22Rv1 (cell line): ENCODE measurements around the gene EIF3L.

Experiments used
- H3K27ac ChIP-seq: fragments of 450-650 bp; 2 replicates; pipeline ENCODE4 v1.5.1; 2017
- ZFX ChIP-seq: fragments of 450-650 bp; IDR thresholded peaks from 2 replicates; pipeline ENCODE4 v1.6.1; 2017; ENCODE audit warnings: antibody characterized with exemption, borderline replicate concordance
- TF ChIP-seq, protein P1 (sequence below): fragments of 450-650 bp; IDR thresholded peaks from 2 replicates; pipeline ENCODE4 v1.5.1; 2017; ENCODE audit warnings: mild to moderate bottlenecking

EIF3L gene

DNA sequence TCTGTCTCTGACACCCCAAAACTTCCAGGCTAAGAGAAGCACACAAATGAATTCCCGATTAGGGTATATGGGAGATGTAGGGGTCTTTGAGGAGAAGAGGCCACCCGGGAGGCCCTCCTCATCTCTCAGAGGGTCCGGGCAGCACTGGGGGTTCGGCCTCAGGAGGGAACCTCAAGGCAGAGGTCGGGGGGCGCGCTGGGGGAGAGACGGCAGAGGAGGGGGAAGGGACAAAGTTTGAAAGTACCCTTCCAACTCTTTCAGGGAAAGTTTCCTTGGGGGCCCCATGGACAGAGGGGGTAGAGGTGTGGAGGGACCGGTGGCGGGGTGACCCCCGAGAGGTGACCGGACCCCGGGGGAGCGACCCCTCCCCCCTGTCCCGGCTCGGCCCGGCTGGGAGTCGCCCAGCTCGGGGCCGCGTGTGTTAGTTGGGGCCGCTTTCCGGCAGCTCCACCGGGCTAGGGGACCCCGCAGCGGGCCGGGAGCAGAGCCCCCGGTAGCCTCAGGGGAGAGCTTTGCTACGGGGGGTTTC, 44.8 kb upstream of the EIF3L start:
- peak overlapping the region; percentile 97 for H3K27ac ChIP-seq

DNA sequence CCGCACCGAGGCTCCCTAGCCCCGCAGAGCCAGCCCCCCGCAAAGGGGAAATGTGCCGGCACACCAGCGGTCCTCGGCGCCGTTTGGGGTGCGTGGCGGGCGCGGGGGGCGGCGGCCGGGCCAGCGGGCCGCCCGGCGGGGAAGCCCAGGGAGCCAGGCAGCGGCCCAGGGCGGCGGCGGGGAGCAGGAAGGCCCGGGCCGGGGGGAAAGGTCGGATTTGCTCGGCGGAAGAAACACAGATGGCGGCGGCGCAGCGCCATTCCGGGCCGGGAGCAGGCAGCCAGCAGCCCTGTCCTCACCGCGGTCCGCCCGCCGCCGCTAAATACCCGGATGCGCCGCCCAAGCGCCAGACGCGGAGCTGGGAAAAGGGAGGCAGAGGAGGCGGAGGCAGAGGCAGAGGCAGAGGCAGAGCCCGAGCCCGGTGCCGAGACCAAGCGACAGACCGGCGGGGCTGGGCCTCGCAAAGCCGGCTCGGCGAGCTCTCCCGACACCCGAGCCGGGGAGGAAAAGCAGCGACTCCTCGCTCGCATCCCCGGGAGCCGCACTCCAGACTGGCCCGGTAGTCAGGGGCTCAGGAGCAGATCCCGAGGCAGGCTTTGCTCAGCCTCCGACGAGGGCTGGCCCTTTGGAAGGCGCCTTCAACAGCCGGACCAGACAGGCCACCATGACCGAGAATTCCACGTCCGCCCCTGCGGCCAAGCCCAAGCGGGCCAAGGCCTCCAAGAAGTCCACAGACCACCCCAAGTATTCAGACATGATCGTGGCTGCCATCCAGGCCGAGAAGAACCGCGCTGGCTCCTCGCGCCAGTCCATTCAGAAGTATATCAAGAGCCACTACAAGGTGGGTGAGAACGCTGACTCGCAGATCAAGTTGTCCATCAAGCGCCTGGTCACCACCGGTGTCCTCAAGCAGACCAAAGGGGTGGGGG, 44.1 kb upstream of the EIF3L start:
- peak overlapping the region; percentile 97 for H3K27ac ChIP-seq
- TF ChIP-seq, protein P1, sequence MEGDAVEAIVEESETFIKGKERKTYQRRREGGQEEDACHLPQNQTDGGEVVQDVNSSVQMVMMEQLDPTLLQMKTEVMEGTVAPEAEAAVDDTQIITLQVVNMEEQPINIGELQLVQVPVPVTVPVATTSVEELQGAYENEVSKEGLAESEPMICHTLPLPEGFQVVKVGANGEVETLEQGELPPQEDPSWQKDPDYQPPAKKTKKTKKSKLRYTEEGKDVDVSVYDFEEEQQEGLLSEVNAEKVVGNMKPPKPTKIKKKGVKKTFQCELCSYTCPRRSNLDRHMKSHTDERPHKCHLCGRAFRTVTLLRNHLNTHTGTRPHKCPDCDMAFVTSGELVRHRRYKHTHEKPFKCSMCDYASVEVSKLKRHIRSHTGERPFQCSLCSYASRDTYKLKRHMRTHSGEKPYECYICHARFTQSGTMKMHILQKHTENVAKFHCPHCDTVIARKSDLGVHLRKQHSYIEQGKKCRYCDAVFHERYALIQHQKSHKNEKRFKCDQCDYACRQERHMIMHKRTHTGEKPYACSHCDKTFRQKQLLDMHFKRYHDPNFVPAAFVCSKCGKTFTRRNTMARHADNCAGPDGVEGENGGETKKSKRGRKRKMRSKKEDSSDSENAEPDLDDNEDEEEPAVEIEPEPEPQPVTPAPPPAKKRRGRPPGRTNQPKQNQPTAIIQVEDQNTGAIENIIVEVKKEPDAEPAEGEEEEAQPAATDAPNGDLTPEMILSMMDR, result no peak
- TF ChIP-seq ZFX, result no peak

More for the DNA sequence above, 44.8 kb upstream of the EIF3L start:
- TF ChIP-seq, protein P1, result no peak
- TF ChIP-seq ZFX, result no peak

DNA sequence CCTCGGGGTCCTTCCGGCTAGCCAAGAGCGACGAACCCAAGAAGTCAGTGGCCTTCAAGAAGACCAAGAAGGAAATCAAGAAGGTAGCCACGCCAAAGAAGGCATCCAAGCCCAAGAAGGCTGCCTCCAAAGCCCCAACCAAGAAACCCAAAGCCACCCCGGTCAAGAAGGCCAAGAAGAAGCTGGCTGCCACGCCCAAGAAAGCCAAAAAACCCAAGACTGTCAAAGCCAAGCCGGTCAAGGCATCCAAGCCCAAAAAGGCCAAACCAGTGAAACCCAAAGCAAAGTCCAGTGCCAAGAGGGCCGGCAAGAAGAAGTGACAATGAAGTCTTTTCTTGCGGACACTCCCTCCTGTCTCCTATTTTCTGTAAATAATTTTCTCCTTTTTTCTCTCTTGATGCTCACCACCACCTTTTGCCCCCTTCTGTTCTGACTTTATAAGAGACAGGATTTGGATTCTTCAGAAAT, 43.4 kb upstream of the EIF3L start:
- TF ChIP-seq, protein P1, result no peak
- no peak for TF ChIP-seq ZFX
- H3K27ac ChIP-seq, result peak overlapping the region; percentile 97

DNA sequence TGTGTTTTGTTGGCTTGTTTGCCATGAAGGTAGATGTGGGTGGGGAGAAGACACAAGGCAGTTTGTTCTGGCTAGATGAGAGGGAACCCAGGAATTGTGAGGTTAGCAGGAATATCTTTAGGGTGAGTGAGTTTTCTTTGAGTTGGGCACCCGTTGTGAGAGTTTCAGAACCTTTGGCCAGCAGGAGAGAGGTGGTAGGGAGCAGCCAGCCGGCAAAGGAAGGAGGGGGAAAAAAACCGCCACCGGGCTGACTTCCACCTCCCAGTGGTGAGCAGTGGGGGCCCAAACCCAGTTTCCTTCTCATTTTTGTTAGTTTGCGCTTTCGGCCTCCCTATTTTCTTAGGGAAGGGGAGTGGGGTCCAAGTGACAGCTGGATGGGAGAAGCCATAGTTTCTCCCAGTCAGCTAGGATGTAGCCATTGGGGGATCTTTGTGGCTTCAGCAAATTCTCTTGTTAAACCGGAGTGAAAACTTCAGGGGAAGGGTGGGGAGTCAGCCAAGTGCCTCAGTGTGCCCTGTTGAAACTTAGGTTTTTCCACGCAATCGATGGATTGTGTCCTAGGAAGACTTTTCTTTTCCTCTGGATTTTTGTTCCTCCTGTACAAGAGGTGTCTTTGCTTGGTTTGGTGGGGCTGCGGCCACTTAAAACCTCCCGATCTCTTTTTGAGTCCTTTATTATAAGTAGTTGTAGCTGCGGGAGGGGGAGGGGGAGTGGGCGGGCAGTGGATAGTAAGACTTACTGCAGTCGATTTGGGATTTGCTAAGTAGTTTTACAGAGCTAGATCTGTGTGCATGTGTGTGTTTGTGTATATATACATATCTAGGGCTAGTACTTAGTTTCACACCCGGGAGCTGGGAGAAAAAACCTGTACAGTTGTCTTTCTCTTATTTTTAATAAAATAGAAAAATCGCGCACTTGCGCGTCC, 42.5 kb upstream of the EIF3L start:
- TF ChIP-seq ZFX, result no peak
- TF ChIP-seq, protein P1, result 0 out of 2 replicates have a peak, but pooled peaks have one; percentile 7
- H3K27ac ChIP-seq, result peak overlapping the region; percentile 97

DNA sequence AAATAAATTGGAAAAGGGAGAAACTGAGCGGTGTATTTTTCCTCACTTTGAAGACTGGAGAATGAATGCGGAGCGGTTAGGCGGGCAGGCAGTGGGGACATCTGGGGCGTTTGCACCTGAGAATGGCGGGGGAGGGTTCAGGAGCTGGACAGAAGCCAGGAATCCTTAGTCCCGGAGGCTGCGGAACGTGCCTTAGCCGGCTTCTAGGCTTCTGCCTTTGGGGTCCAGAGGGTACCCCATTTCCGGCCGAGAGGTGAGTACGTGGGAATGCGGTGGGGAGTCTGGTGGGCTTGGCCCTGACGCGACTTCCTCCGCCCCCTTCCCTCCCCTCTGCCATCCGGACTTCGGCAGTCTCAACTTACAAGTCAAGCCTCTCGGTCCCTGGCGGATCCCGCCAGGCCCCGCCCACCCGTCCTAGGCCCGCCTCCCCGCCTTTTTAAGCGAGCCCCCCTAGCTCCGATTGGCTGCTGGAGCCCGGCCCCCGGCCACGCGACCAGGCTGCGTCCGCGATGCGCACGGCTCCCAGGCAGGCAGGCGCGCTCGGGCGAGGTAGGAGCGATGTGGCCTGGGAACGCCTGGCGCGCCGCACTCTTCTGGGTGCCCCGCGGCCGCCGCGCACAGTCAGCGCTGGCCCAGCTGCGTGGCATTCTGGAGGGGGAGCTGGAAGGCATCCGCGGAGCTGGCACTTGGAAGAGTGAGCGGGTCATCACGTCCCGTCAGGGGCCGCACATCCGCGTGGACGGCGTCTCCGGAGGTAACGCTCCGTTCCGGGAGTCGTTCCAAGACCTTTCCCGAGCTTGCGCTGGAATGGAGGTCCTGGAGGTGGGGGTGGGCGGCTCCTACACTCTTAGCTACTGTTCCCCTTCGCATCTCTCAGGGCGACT, 41.6 kb upstream of the EIF3L start, which contains the start of gene GCAT:
Gene GCAT (plus strand): TSS at position 525 of the 884 bp plus-strand sequence. CDS start 34 bp downstream, at position 559.
- TF ChIP-seq, protein P1, result no peak
- no peak for TF ChIP-seq ZFX
- H3K27ac ChIP-seq, result peak within 1 kb of the TSS; percentile 97

DNA sequence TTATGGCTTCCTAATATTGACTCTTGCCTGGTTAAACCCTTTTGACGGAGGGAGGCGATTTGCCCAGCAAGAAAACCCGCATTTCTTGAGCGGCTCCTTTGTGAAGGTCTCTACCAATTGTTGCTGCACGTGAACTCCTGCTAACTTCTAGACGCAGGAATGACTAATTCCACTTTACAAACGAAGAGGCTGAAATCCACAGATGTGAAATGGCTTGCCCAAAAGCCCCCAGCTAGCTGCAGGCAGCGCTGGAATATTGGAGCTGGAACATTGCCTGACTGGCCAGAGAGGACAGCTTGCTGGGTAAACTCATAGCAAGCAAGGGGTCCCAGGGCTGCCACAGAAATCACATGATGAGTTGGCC, 40.9 kb upstream of the EIF3L start:
- TF ChIP-seq, protein P1, result no peak
- TF ChIP-seq ZFX, result no peak
- peak overlapping the region; percentile 97 for H3K27ac ChIP-seq
